Memory B cell (primary cell): ENCODE measurements around the gene PIP5K1C.

Experiments used
- ATAC-seq: fragments of 150-1000 bp; cut with Tn5 transposase; 2 replicates; pipeline ENCODE4 v1.10.0; 2021; ENCODE audit warnings: low read depth, mild to moderate bottlenecking, moderate library complexity
- DNase-seq, 2 donors: peaks; one replicate each; pipeline ENCODE4 v3.0.0; 2022; ENCODE audit warnings: low spot score in 2 of 2
- H3K27ac Mint-ChIP-seq: one replicate; pipeline ENCODE4 v1.8.0; 2022; ENCODE audit warnings: mild to moderate bottlenecking, moderate library complexity, mixed read lengths
- H3K27me3 Mint-ChIP-seq: one replicate; pipeline ENCODE4 v1.8.0; 2022; ENCODE audit warnings: mixed read lengths
- H3K36me3 Mint-ChIP-seq: one replicate; pipeline ENCODE4 v1.8.0; 2022; ENCODE audit warnings: mild to moderate bottlenecking, mixed read lengths
- H3K4me1 Mint-ChIP-seq: one replicate; pipeline ENCODE4 v1.8.0; 2022; ENCODE audit warnings: mixed read lengths
- H3K4me3 Mint-ChIP-seq: one replicate; pipeline ENCODE4 v1.8.0; 2022; ENCODE audit warnings: mild to moderate bottlenecking, moderate library complexity, mixed read lengths
- H3K9me3 Mint-ChIP-seq: one replicate; pipeline ENCODE4 v1.8.0; 2022; ENCODE audit warnings: mixed read lengths

The PIP5K1C gene

GRCh38 chr19:3693025-3693925 lies 7.0 kb downstream of the PIP5K1C start:
- no peaks in the 10 kb centered on the region for H3K9me3 Mint-ChIP-seq
- ATAC-seq (no peak), DNase-seq (no peak)
- H3K36me3 Mint-ChIP-seq: peaks cover 4% of the 10 kb centered on the region
- H3K27me3 Mint-ChIP-seq: no peaks in the 10 kb centered on the region
- peak overlapping the region; percentile 48 for H3K27ac Mint-ChIP-seq
- peaks cover 29% of the 10 kb centered on the region for H3K4me1 Mint-ChIP-seq
- no peak overlapping the region for H3K4me3 Mint-ChIP-seq

GRCh38 chr19:3692141-3693024 lies 7.9 kb downstream of the PIP5K1C start:
- Mint-ChIP-seq H3K4me1 (peaks cover 27% of the 10 kb centered on the region), H3K27me3 (no peaks in the 10 kb centered on the region), H3K9me3 (no peaks in the 10 kb centered on the region), H3K36me3 (peaks cover 3% of the 10 kb centered on the region), H3K27ac (peak overlapping the region; percentile 48), H3K4me3 (no peak overlapping the region)
- DNase-seq (peak; percentile 53 to 62), ATAC-seq (peak; percentile 47)

DNA sequence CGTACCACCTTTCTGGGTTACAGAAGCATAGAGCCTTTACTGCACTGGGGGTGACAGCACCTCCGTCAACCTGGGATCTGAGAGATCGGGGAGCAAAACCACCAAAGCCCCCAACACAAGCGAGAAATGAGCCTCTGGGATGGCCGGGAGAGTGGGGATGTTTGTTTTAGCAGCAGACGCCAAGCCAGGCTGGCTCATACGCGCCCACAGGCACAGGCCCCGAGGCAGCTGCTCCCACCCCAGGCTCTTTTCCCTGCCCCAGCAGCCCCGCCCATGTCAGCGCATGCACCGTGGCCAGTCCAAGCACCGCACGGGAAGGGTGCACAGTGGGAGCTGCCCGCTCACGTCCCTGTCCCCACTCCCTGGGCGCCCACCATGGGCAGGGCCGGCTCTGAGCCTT lies 8.5 kb downstream of the PIP5K1C start:
- H3K4me3 Mint-ChIP-seq: no peak overlapping the region
- H3K36me3 Mint-ChIP-seq: peaks cover 3% of the 10 kb centered on the region
- H3K27me3 Mint-ChIP-seq: no peaks in the 10 kb centered on the region
- no peak for DNase-seq
- no peak overlapping the region for H3K27ac Mint-ChIP-seq
- H3K4me1 Mint-ChIP-seq: peaks cover 24% of the 10 kb centered on the region
- no peak for ATAC-seq
- H3K9me3 Mint-ChIP-seq: no peaks in the 10 kb centered on the region

- no peak overlapping the region for H3K4me3 Mint-ChIP-seq
- no peaks in the 10 kb centered on the region for H3K27me3 Mint-ChIP-seq
- peaks cover 3% of the 10 kb centered on the region for H3K36me3 Mint-ChIP-seq
- peaks cover 22% of the 10 kb centered on the region for H3K4me1 Mint-ChIP-seq
- no peak for DNase-seq
- ATAC-seq: no peak
- no peaks in the 10 kb centered on the region for H3K9me3 Mint-ChIP-seq
- no peak overlapping the region for H3K27ac Mint-ChIP-seq
These were observed 8.9 kb downstream of the PIP5K1C start for GRCh38 chr19:3691372-3691716.

GRCh38 chr19:3690551-3691371 lies 9.5 kb downstream of the PIP5K1C start:
- no peak for ATAC-seq
- no peak overlapping the region for H3K27ac Mint-ChIP-seq

DNA sequence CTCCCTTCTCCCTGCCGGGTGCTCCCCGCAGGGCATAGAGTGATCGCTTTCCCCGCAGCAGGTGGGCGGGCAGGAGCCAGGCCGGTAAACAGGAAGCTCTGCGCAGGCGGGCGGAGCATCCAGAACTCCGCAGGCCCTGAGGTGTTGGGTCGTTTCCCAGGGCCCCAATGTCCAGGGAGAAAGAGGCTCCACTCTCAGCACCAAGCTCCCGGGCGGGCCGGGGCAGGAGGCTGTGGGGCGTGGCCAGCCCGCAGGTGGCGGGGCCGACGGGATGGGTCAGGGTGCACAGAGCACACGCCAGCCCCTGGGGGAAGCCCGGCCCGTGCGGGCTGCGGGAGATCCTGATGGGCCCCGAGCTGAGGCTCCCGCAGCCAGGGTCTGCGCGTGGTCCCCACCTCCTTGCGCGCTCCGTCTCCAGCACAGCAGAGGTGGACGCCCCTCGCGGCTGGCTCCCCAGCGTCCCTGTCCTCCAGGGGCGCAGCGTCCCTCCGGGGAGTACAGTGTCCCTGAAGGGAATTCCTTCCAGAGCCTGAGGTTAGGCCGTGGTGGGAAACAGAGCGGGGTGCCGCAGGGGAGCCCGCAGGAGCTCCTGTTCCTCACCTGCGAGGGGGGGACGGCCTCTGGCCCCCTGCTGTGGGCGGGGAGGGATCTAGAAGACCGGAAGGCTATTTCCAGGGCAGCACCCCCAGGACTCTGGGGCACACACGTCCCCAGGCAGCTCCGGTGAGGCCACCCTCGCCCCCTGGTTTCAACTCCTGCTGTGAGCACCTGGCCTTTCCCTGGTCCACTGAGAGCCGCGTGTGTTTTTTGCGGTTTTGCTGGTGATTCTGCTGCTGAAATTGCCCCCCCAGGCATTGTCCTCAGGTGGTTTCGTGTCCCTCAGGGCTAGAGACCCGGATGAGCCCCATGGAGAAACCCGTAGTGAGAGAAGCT lies 12.2 kb downstream of the PIP5K1C start:
- Mint-ChIP-seq H3K27me3 (no peaks in the 10 kb centered on the region), H3K4me1 (peaks cover 24% of the 10 kb centered on the region), H3K27ac (peak overlapping the region; percentile 69), H3K9me3 (no peaks in the 10 kb centered on the region), H3K36me3 (peaks cover 3% of the 10 kb centered on the region), H3K4me3 (peak overlapping the region; percentile 84)
- ATAC-seq (peak; percentile 48), DNase-seq (peak in 1 of 2 donors; percentile 47)

More at GRCh38 chr19:3690551-3691371, 9.5 kb downstream of the PIP5K1C start:
- no peak for DNase-seq
- no peaks in the 10 kb centered on the region for H3K9me3 Mint-ChIP-seq
- no peaks in the 10 kb centered on the region for H3K27me3 Mint-ChIP-seq
- no peak overlapping the region for H3K4me3 Mint-ChIP-seq
- peaks cover 18% of the 10 kb centered on the region for H3K4me1 Mint-ChIP-seq
- peaks cover 3% of the 10 kb centered on the region for H3K36me3 Mint-ChIP-seq

DNA sequence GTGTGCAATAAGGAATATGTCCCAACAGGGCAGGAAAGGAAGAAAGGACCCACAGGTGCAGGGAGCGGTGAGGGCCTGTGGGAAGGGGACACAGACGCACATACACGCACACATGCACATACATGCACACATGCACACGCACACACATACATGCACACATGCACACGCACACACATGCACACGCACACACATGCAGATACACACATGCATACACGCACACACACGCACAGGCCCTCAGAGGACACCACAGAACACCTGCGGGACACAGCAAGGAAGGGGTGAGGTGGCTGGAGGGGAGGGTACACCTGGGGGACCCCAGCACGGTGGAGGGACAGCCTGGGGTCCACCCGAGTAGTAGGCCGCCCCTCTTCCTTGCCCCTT lies 12.9 kb downstream of the PIP5K1C start:
- peaks cover 23% of the 10 kb centered on the region for H3K4me1 Mint-ChIP-seq
- no peaks in the 10 kb centered on the region for H3K27me3 Mint-ChIP-seq
- no peaks in the 10 kb centered on the region for H3K9me3 Mint-ChIP-seq
- H3K4me3 Mint-ChIP-seq: peak overlapping the region; percentile 84
- peak overlapping the region; percentile 3 for H3K27ac Mint-ChIP-seq
- ATAC-seq: no peak
- H3K36me3 Mint-ChIP-seq: peaks cover 3% of the 10 kb centered on the region
- no peak for DNase-seq

DNA sequence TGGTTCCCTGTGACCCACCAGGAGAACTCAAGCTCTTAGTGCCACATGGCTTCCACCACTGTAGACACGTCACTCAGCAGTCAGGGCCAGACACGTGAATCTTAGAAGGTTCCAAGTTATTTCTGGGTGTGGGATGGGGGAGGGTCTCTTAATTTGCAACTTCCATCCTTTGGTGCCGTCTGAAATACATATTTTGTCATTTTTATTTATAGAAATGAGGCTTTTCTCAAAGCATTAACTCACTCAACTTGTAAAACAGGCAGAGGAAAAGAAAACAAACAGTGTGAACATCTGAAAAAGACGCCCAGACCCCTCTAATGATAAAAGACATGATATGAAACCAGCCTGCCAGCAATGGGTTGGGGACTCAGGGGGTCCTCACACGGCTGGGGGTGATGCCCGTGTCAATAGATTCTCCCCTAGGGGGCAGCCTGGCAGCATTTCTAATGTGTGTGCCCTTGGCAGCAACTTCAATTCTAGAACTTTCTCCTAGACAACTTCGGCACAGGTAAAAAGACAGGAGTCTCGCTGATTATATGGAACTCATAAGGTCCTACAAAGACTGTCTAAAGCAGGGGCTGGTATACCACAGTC lies 15.4 kb downstream of the PIP5K1C start:
- H3K4me3 Mint-ChIP-seq: no peak overlapping the region
- ATAC-seq: no peak

DNA sequence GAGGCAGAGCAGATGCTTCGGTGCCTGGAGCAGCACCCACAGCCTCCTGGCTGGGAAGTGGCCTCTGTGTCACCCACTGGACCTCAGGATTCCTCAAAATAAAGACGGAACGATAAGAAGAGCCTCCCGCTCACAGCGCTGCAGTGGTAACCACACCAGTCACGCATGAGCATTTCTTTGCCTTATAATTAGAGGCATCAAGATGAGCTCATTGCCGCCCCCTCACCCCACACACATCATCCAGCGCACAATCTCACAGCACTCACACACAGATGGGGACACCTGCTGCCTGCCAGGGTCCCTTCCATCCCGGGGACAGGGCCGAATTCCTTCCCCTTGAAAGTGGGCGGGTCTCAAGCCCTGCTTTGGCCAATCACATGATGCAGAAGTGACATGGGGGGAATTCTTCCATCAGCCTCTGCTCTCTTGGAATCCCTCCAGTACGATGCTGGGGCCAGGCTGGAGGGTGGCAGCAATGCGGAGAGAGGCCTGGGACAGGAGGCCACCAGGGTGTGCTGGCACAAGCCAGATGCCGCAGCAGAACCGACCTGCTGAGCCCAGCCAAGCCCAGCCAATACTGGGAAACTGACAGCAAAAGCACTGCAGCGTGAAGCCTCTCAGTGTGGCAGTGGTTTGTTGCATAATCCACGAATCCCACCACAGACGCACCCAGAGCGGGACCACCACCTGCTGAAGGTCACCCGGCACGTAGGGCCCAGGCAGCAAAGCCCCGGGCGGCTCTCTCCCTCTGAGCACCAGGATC lies 16.0 kb downstream of the PIP5K1C start:
- DNase-seq (no peak), ATAC-seq (peak; percentile 79)
- Mint-ChIP-seq H3K27ac (no peak overlapping the region), H3K36me3 (peaks cover 9% of the 10 kb centered on the region), H3K4me1 (peaks cover 24% of the 10 kb centered on the region), H3K27me3 (no peaks in the 10 kb centered on the region), H3K9me3 (no peaks in the 10 kb centered on the region), H3K4me3 (peak overlapping the region; percentile 67)

More for the DNA sequence above, 15.4 kb downstream of the PIP5K1C start:
- Mint-ChIP-seq H3K9me3 (no peaks in the 10 kb centered on the region), H3K27me3 (no peaks in the 10 kb centered on the region), H3K27ac (no peak overlapping the region), H3K36me3 (peaks cover 5% of the 10 kb centered on the region), H3K4me1 (peaks cover 23% of the 10 kb centered on the region)
- DNase-seq: no peak

DNA sequence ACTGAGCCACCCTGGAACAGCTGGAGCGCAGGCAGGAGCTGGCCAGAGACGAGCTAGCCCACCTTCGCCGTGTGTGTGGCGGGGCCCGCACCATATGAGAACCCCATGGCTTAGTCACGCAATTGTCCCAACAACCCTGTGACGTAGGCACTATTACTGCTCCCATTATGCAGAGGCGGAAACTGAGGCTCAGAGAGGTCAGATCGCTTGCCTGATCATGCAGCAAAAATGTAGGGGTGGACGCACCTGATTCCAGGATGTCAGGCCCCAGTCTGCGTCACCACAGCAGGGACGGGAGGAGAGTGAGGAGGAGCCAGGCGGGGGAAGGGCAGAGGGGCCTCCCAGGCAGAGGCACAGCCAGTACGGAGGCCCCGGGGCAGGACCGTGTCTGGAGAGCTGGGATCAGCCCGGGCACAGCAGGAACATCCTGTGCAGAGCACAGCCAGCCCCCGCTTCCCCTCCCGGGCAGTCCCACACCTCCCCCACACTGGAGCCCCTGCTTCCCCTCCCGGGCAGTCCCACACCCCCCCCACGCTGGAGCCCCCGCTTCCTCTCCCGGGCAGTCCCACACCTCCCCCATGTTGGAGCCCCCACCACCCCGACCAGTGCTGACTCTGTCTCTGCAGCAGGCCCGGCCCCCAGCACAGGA lies 16.7 kb downstream of the PIP5K1C start:
- Mint-ChIP-seq H3K27me3 (no peaks in the 10 kb centered on the region), H3K27ac (no peak overlapping the region), H3K9me3 (no peaks in the 10 kb centered on the region), H3K36me3 (peaks cover 9% of the 10 kb centered on the region), H3K4me1 (peaks cover 24% of the 10 kb centered on the region), H3K4me3 (peak overlapping the region; percentile 67)
- ATAC-seq: peak; percentile 8
- DNase-seq: no peak

- H3K27ac Mint-ChIP-seq: no peak overlapping the region
- H3K4me1 Mint-ChIP-seq: peaks cover 25% of the 10 kb centered on the region
- H3K36me3 Mint-ChIP-seq: peaks cover 9% of the 10 kb centered on the region
- no peak for DNase-seq
- no peaks in the 10 kb centered on the region for H3K9me3 Mint-ChIP-seq
- H3K4me3 Mint-ChIP-seq: no peak overlapping the region
- H3K27me3 Mint-ChIP-seq: no peaks in the 10 kb centered on the region
- no peak for ATAC-seq
These were observed 17.4 kb downstream of the PIP5K1C start for GRCh38 chr19:3682741-3683404.
